ENCODE results near the gene CPB2.
A peak's percentile ranks its signal among the peaks of the same experiment; 100 is the strongest.

Gene CPB2

DNA sequence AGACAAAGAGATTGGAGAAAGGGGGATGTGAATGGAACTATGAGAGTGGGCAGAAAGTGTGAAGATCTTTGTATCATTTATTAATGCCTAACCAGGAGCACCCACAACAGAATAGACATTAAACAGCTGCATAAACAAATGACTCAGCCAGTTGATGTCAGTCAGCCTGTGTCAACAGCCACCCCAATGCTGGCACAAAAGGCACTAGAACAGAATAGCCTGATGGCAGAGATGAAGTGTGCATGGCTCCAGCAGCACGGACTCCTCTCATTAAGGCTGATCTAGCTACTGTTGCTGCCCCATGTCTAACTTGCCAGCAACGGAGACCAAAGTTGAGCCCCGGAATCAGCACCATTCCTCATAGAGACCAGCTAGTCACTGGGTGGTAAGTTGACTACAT is 7.8 kb downstream of the CPB2 start:
- in situ Hi-C loops (cut with MboI; ENCODE audit: low sequenced_read_pairs, unreplicated experiment) = no loop called here
- DNase-seq (ENCODE audit: low spot score) = no peak
- TF ChIP-seq, protein P1, sequence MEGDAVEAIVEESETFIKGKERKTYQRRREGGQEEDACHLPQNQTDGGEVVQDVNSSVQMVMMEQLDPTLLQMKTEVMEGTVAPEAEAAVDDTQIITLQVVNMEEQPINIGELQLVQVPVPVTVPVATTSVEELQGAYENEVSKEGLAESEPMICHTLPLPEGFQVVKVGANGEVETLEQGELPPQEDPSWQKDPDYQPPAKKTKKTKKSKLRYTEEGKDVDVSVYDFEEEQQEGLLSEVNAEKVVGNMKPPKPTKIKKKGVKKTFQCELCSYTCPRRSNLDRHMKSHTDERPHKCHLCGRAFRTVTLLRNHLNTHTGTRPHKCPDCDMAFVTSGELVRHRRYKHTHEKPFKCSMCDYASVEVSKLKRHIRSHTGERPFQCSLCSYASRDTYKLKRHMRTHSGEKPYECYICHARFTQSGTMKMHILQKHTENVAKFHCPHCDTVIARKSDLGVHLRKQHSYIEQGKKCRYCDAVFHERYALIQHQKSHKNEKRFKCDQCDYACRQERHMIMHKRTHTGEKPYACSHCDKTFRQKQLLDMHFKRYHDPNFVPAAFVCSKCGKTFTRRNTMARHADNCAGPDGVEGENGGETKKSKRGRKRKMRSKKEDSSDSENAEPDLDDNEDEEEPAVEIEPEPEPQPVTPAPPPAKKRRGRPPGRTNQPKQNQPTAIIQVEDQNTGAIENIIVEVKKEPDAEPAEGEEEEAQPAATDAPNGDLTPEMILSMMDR (IDR thresholded peaks at IDR 0.05; ENCODE audit: borderline replicate concordance, control extremely low read depth, extremely low read depth, insufficient read depth, missing control alignments) = no peak

- TF ChIP-seq, protein P1 (IDR thresholded peaks at IDR 0.05; ENCODE audit: borderline replicate concordance, control extremely low read depth, extremely low read depth, insufficient read depth, missing control alignments) = no peak
- in situ Hi-C loops (cut with MboI; ENCODE audit: low sequenced_read_pairs, unreplicated experiment) = no loop called here
- DNase-seq (ENCODE audit: low spot score) = no peak
Observed at GRCh38 chr13:46094478-46094877, 10.4 kb downstream of the CPB2 start.

- TF ChIP-seq, protein P1 (IDR thresholded peaks at IDR 0.05; ENCODE audit: borderline replicate concordance, control extremely low read depth, extremely low read depth, insufficient read depth, missing control alignments) = no peak
- in situ Hi-C loops (cut with MboI; ENCODE audit: low sequenced_read_pairs, unreplicated experiment) = no loop called here
- no peak for DNase-seq (ENCODE audit: low spot score)
Observed at GRCh38 chr13:46088821-46089562, 15.8 kb downstream of the CPB2 start.

GRCh38 chr13:46087481-46087880 is 17.4 kb downstream of the CPB2 start:
- TF ChIP-seq, protein P1 (IDR thresholded peaks at IDR 0.05; ENCODE audit: borderline replicate concordance, control extremely low read depth, extremely low read depth, insufficient read depth, missing control alignments) = no peak
- in situ Hi-C loops (cut with MboI; ENCODE audit: low sequenced_read_pairs, unreplicated experiment) = no loop called here

DNA sequence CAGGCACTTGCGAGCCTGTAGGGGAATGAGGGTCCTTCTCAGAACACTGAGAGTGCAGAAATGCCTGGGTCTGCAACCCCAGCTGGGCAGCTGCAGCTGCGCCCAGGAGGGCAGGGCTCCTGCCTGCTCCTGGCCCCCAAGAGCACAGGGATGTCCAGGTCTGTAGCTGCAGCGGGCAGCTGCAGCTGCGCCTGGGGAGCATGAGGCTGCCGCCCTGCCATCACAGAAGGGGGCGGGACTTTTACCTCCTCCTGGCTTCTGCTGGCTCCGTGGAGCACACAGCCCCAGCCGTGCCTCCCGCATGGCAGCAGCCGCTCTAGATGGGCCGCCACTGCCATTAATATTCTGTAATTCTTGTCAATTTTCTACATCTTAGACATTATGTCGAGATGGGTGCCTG is 17.8 kb downstream of the CPB2 start:
- in situ Hi-C loops (cut with MboI; ENCODE audit: low sequenced_read_pairs, unreplicated experiment) = no loop called here
- TF ChIP-seq, protein P1 (IDR thresholded peaks at IDR 0.05; ENCODE audit: borderline replicate concordance, control extremely low read depth, extremely low read depth, insufficient read depth, missing control alignments) = no peak
- DNase-seq (ENCODE audit: low spot score) = no peak

More at GRCh38 chr13:46087481-46087880, 17.4 kb downstream of the CPB2 start:
- DNase-seq (ENCODE audit: low spot score) = peak; percentile 33

DNA sequence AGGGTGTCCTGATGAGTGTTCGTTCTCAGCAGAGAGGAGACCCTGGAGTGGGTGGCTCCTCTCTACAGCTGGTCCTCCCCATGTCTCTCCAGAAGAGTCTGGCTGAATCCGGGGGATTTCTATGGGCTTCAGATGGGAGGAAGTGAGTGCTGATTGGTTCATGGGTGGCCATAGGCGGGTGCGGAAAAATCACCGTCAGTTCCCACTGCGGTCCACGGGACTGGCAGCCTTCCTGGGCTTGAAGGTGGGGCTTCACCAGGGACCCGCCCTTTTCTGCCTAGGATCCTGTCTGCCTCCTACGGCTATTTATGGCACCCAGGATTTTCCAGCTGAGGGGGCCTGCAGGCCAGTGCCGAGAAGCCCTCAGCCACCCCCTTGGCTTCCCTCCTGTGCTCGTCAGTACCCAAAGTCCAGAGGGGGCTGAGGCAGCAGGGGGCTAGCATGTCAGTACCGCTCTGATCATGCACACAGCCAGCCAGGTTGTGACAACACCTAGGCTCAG is 18.4 kb downstream of the CPB2 start:
- in situ Hi-C loops (cut with MboI; ENCODE audit: low sequenced_read_pairs, unreplicated experiment) = no loop called here
- no peak for DNase-seq (ENCODE audit: low spot score)

More for the DNA sequence above, 18.4 kb downstream of the CPB2 start:
- TF ChIP-seq, protein P1 (IDR thresholded peaks at IDR 0.05; ENCODE audit: borderline replicate concordance, control extremely low read depth, extremely low read depth, insufficient read depth, missing control alignments) = no peak
